Prostate gland (tissue), 2 donors: ENCODE data around the gene FBH1. TPM values are rescaled to one million over a fixed set of nuclear protein-coding genes. Genes with fewer than 3 reads are reported as not detected.

Source experiments
- DNase-seq: peaks from one replicate; pipeline ENCODE4 v3.0.0-alpha.2; 2019; ENCODE audit warnings: low spot score
- H3K27ac ChIP-seq, 2 donors: fragments of 200-600 bp; sonication (generic); 2 replicates each; pipeline ENCODE4 v1.5.1; 2017 to 2019
- H3K27me3 ChIP-seq: fragments of 200-600 bp; sonication (generic); replicated peaks from 2 replicates; pipeline ENCODE4 v1.5.1; 2019; ENCODE audit not compliant: insufficient read depth
- H3K36me3 ChIP-seq, 2 donors: fragments of 200-600 bp; sonication (generic); 1 replicate in 1 of 2; 2 replicates in 1 of 2; pipeline versions ENCODE4 v1.5.1 to v1.8.1; 2017 to 2019
- H3K4me1 ChIP-seq: fragments of 200-600 bp; sonication (generic); replicated peaks from 2 replicates; pipeline ENCODE4 v1.5.1; 2019
- H3K4me3 ChIP-seq, 2 donors: fragments of 200-600 bp; sonication (generic); 2 replicates each; pipeline ENCODE4 v1.5.1; 2017 to 2019
- H3K9me3 ChIP-seq: fragments of 200-600 bp; sonication (generic); 2 replicates; pipeline ENCODE4 v1.5.1; 2017
- POLR2A ChIP-seq: fragments of 450-650 bp; IDR thresholded peaks from one replicate; pipeline ENCODE4 v1.6.1; 2016; ENCODE audit warnings: antibody characterized with exemption, mild to moderate bottlenecking
- POLR2AphosphoS5 ChIP-seq: sonication (generic); formaldehyde crosslinking; IDR thresholded peaks from one replicate; pipeline ENCODE4 v1.6.1; 2017; ENCODE audit warnings: antibody characterized with exemption
- WGBS: methylation state at CpG from one replicate; pipeline ENCODE4 v1.1.5; 2018; 5-methylcytosine and 5-hydroxymethylcytosine counted together
- intact Hi-C: fragments of 100-400 bp; cut with DNase I; formaldehyde crosslinking; loops from one replicate; pipeline ENCODE4 v1.14.2; 2022
- total RNA-seq, 2 donors: library from RNA; depleted of rRNA; stranded (reverse); fragments of >200 nt; gene quantifications; one replicate each; pipeline ENCODE4 v1.1.0, GENCODE V29; 2016
- TF ChIP-seq, protein P1 (sequence below), 4 experiments: fragments of 200-600 bp in 2 of 4; fragments of 450-650 bp in 2 of 4; sonication (generic) in 2 of 4; IDR thresholded peaks; 1 replicate in 3 of 4; 2 replicates in 1 of 4; pipeline ENCODE4 v1.5.1; 2016 to 2019; ENCODE audit warnings: antibody characterized with exemption in 4 of 4, mild to moderate bottlenecking in 2 of 4, moderate library complexity in 2 of 4

FBH1 gene
- total RNA-seq, 2 donors from 2014 or later, result 75.0 to 172 TPM

- Histone ChIP-seq H3K27me3 (no peaks in the 10 kb centered on the region), H3K27ac (no peak overlapping the region), H3K9me3 (no peaks in the 10 kb centered on the region), H3K4me1 (no peaks in the 10 kb centered on the region), H3K4me3 (no peak overlapping the region), H3K36me3 (no peaks in the 10 kb centered on the region)
- intact Hi-C loops, result loop anchor here (5.0 kb wide), 1 partner anchor 138 kb away; the partner anchor contains the start of gene RBM17
- DNase-seq, result no peak
- TF ChIP-seq, protein P1, sequence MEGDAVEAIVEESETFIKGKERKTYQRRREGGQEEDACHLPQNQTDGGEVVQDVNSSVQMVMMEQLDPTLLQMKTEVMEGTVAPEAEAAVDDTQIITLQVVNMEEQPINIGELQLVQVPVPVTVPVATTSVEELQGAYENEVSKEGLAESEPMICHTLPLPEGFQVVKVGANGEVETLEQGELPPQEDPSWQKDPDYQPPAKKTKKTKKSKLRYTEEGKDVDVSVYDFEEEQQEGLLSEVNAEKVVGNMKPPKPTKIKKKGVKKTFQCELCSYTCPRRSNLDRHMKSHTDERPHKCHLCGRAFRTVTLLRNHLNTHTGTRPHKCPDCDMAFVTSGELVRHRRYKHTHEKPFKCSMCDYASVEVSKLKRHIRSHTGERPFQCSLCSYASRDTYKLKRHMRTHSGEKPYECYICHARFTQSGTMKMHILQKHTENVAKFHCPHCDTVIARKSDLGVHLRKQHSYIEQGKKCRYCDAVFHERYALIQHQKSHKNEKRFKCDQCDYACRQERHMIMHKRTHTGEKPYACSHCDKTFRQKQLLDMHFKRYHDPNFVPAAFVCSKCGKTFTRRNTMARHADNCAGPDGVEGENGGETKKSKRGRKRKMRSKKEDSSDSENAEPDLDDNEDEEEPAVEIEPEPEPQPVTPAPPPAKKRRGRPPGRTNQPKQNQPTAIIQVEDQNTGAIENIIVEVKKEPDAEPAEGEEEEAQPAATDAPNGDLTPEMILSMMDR (IDR thresholded peaks at IDR 0.05), result peak in 3 of 4 experiments; percentile 11 to 46 (median 32)
- no peak for TF ChIP-seq POLR2AphosphoS5
- 48% methylated on average over 14 of the region's 14 CpGs for WGBS
Measured at GRCh38 chr10:5949009-5949759, 59.1 kb downstream of the FBH1 start.

DNA sequence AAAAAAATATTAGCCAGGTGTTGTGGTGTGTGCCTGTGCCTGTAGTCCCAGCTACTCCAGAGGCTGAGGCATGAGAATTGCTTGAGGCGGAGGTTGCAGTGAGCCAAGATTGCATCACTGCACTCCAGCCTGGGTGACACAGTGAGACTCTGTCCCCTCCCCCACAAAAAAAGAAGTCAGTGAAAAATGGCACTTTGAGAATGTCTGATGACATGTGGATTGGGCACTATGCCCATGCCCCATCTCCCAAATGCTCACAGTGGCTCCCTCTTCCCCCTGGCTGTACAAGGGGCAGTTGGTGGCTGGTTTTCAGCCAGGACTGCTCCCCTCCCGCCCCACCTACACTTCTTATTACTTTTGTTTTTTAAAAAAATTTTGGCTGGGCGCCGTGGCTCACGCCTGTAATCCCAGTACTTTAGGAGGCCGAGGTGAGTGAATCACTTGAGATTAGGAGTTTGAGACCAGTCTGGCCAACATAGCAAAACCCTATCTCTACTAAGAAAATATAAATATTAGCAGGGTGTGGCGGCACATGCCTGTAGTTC is 61.2 kb downstream of the FBH1 start:
- TF ChIP-seq, protein P1 (IDR thresholded peaks at IDR 0.05), result no peak
- no peak for TF ChIP-seq POLR2A
- TF ChIP-seq POLR2AphosphoS5, result no peak
- Histone ChIP-seq H3K27ac (no peak overlapping the region), H3K36me3 (no peaks in the 10 kb centered on the region), H3K27me3 (no peaks in the 10 kb centered on the region), H3K9me3 (no peaks in the 10 kb centered on the region), H3K4me3 (no peak overlapping the region), H3K4me1 (no peaks in the 10 kb centered on the region)
- WGBS, result 71% methylated on average over 7 of the region's 7 CpGs
- intact Hi-C loops, result no loop called here
- no peak for DNase-seq

DNA sequence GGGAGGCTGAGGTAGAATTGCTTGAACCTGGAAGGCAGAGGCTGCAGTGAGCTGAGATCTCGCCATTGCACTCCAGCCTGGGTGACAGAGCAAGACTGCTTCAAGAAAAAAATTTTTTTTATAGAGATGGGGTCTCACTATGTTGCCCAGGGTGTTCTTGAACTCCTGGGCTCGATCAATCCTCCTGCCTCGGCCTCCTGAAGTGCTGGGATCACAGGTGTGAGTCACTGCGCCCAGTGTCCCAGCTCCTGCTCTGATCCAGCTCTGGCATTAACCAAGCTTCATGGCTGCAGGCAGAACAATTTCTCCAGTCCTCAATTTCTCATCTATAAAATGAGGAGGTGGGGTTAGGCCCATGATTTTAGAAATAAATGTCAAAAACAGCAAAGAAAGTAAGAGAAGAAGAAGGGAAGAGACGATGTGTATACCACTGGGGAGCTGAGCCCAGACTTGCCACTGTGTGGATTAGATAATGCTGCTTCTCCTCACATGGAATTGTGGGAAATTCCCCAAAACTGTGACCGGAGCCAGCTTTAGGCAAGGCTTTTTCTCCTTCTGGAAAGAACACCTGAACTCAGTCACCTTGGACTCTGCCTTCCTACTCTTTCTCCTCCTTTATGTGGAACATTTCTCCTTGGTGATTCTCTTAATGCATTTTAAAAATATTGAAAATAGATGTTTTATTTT is 61.8 kb downstream of the FBH1 start:
- Histone ChIP-seq H3K4me3 (no peak overlapping the region), H3K27me3 (no peaks in the 10 kb centered on the region), H3K9me3 (no peaks in the 10 kb centered on the region), H3K4me1 (no peaks in the 10 kb centered on the region), H3K27ac (no peak overlapping the region), H3K36me3 (no peaks in the 10 kb centered on the region)
- DNase-seq, result no peak
- intact Hi-C loops, result no loop called here
- WGBS, result 81% methylated on average over 6 of the region's 6 CpGs
- TF ChIP-seq POLR2A (no peak), POLR2AphosphoS5 (no peak)
- TF ChIP-seq, protein P1 (IDR thresholded peaks at IDR 0.05), result no peak

GRCh38 chr10:5952731-5953385 is 62.8 kb downstream of the FBH1 start:
- no peak overlapping the region for H3K27ac ChIP-seq
- no peak overlapping the region for H3K4me3 ChIP-seq
- intact Hi-C loops, result no loop called here
- H3K4me1 ChIP-seq, result no peaks in the 10 kb centered on the region
- no peak for DNase-seq
- TF ChIP-seq POLR2A (no peak), POLR2AphosphoS5 (no peak)
- TF ChIP-seq, protein P1 (IDR thresholded peaks at IDR 0.05), result no peak
- H3K36me3 ChIP-seq, result no peaks in the 10 kb centered on the region
- WGBS, result 88% methylated on average over 19 of the region's 20 CpGs
- no peaks in the 10 kb centered on the region for H3K9me3 ChIP-seq
- H3K27me3 ChIP-seq, result no peaks in the 10 kb centered on the region
